Activated naive CD8-positive, alpha-beta T cell (primary cell): ENCODE measurements around the gene TSG101.

ENCODE experiments used
- H3K27ac Mint-ChIP-seq: one replicate; pipeline ENCODE4 v1.8.0; 2021; ENCODE audit warnings: mixed read lengths
- H3K27me3 Mint-ChIP-seq: one replicate; pipeline ENCODE4 v1.8.0; 2021; ENCODE audit warnings: mixed read lengths
- H3K36me3 Mint-ChIP-seq: one replicate; pipeline ENCODE4 v1.8.0; 2021; ENCODE audit warnings: mixed read lengths
- H3K4me1 Mint-ChIP-seq: one replicate; pipeline ENCODE4 v1.8.0; 2021; ENCODE audit warnings: low read depth, mixed read lengths
- H3K4me3 Mint-ChIP-seq: one replicate; pipeline ENCODE4 v1.8.0; 2021; ENCODE audit warnings: mild to moderate bottlenecking, mixed read lengths
- H3K9me3 Mint-ChIP-seq: one replicate; pipeline ENCODE4 v1.8.0; 2021; ENCODE audit warnings: low read depth, mixed read lengths

The TSG101 gene

GRCh38 chr11:18526521-18527296 lies at the start of gene TSG101:
TSS of gene TSG101 (minus strand) at chr11:18526942. CDS start at chr11:18526816, 126 bp downstream.
- Mint-ChIP-seq H3K27me3 (no peaks in the 10 kb centered on the region), H3K9me3 (no peaks in the 10 kb centered on the region), H3K4me3 (peak within 1 kb of the TSS; percentile 100), H3K27ac (peak within 1 kb of the TSS; percentile 100), H3K36me3 (peaks cover 4% of the 10 kb centered on the region), H3K4me1 (peaks cover 51% of the 10 kb centered on the region)

- peaks cover 5% of the 10 kb centered on the region for H3K4me1 Mint-ChIP-seq
- no peaks in the 10 kb centered on the region for H3K9me3 Mint-ChIP-seq
- H3K36me3 Mint-ChIP-seq: peaks cover 21% of the 10 kb centered on the region
- no peak overlapping the region for H3K27ac Mint-ChIP-seq
- H3K27me3 Mint-ChIP-seq: no peaks in the 10 kb centered on the region
- no peak overlapping the region for H3K4me3 Mint-ChIP-seq
These were observed 48.6 kb upstream of the TSG101 start for GRCh38 chr11:18575361-18575760.

- H3K36me3 Mint-ChIP-seq: peaks cover 3% of the 10 kb centered on the region
- H3K9me3 Mint-ChIP-seq: no peaks in the 10 kb centered on the region
These were observed 40.3 kb upstream of the TSG101 start for GRCh38 chr11:18567081-18567480.

GRCh38 chr11:18566406-18566805 lies 39.7 kb upstream of the TSG101 start:
- peaks cover 2% of the 10 kb centered on the region for H3K36me3 Mint-ChIP-seq
- H3K4me1 Mint-ChIP-seq: no peaks in the 10 kb centered on the region
- H3K27ac Mint-ChIP-seq: no peak overlapping the region
- no peaks in the 10 kb centered on the region for H3K9me3 Mint-ChIP-seq
- no peak overlapping the region for H3K4me3 Mint-ChIP-seq
- H3K27me3 Mint-ChIP-seq: no peaks in the 10 kb centered on the region

More at GRCh38 chr11:18567081-18567480, 40.3 kb upstream of the TSG101 start:
- H3K27ac Mint-ChIP-seq: no peak overlapping the region
- no peak overlapping the region for H3K4me3 Mint-ChIP-seq
- no peaks in the 10 kb centered on the region for H3K27me3 Mint-ChIP-seq
- H3K4me1 Mint-ChIP-seq: no peaks in the 10 kb centered on the region

GRCh38 chr11:18564149-18564548 lies 37.4 kb upstream of the TSG101 start:
- H3K27me3 Mint-ChIP-seq: no peaks in the 10 kb centered on the region
- H3K27ac Mint-ChIP-seq: no peak overlapping the region
- H3K4me3 Mint-ChIP-seq: no peak overlapping the region
- H3K9me3 Mint-ChIP-seq: no peaks in the 10 kb centered on the region
- H3K36me3 Mint-ChIP-seq: peaks cover 2% of the 10 kb centered on the region
- no peaks in the 10 kb centered on the region for H3K4me1 Mint-ChIP-seq

- Mint-ChIP-seq H3K27me3 (no peaks in the 10 kb centered on the region), H3K36me3 (peaks cover 3% of the 10 kb centered on the region), H3K27ac (no peak overlapping the region)
These were observed 36.5 kb upstream of the TSG101 start for GRCh38 chr11:18563090-18563730.

GRCh38 chr11:18548001-18548400 lies 21.3 kb upstream of the TSG101 start:
- Mint-ChIP-seq H3K27me3 (no peaks in the 10 kb centered on the region), H3K36me3 (peaks cover 5% of the 10 kb centered on the region), H3K27ac (no peak overlapping the region), H3K4me1 (no peaks in the 10 kb centered on the region), H3K9me3 (no peaks in the 10 kb centered on the region), H3K4me3 (no peak overlapping the region)

More at GRCh38 chr11:18563090-18563730, 36.5 kb upstream of the TSG101 start:
- no peaks in the 10 kb centered on the region for H3K9me3 Mint-ChIP-seq
- H3K4me1 Mint-ChIP-seq: no peaks in the 10 kb centered on the region
- H3K4me3 Mint-ChIP-seq: no peak overlapping the region

GRCh38 chr11:18540207-18541009 lies 13.7 kb upstream of the TSG101 start:
- Mint-ChIP-seq H3K27me3 (no peaks in the 10 kb centered on the region), H3K4me3 (no peak overlapping the region), H3K9me3 (no peaks in the 10 kb centered on the region), H3K36me3 (peaks cover 3% of the 10 kb centered on the region), H3K4me1 (no peaks in the 10 kb centered on the region), H3K27ac (no peak overlapping the region)

GRCh38 chr11:18536209-18536608 lies 9.5 kb upstream of the TSG101 start:
- Mint-ChIP-seq H3K36me3 (no peaks in the 10 kb centered on the region), H3K27me3 (no peaks in the 10 kb centered on the region), H3K4me1 (no peaks in the 10 kb centered on the region), H3K4me3 (no peak overlapping the region), H3K27ac (no peak overlapping the region), H3K9me3 (no peaks in the 10 kb centered on the region)

- Mint-ChIP-seq H3K27me3 (no peaks in the 10 kb centered on the region), H3K4me1 (peaks cover 1% of the 10 kb centered on the region), H3K27ac (no peak overlapping the region), H3K36me3 (no peaks in the 10 kb centered on the region), H3K4me3 (no peak overlapping the region), H3K9me3 (no peaks in the 10 kb centered on the region)
These were observed 7.5 kb upstream of the TSG101 start for GRCh38 chr11:18534245-18534644.

- peaks cover 7% of the 10 kb centered on the region for H3K4me1 Mint-ChIP-seq
- no peak overlapping the region for H3K4me3 Mint-ChIP-seq
- H3K27ac Mint-ChIP-seq: no peak overlapping the region
- no peaks in the 10 kb centered on the region for H3K36me3 Mint-ChIP-seq
- no peaks in the 10 kb centered on the region for H3K27me3 Mint-ChIP-seq
- no peaks in the 10 kb centered on the region for H3K9me3 Mint-ChIP-seq
These were observed 6.6 kb upstream of the TSG101 start for GRCh38 chr11:18533365-18533764.

GRCh38 chr11:18527512-18527911 lies 770 bp upstream of the TSG101 start:
- Mint-ChIP-seq H3K27me3 (no peaks in the 10 kb centered on the region), H3K4me3 (peak overlapping the region; percentile 100), H3K27ac (peak overlapping the region; percentile 100), H3K9me3 (no peaks in the 10 kb centered on the region), H3K4me1 (peaks cover 43% of the 10 kb centered on the region), H3K36me3 (peaks cover 4% of the 10 kb centered on the region)

- peaks cover 52% of the 10 kb centered on the region for H3K4me1 Mint-ChIP-seq
- H3K27me3 Mint-ChIP-seq: no peaks in the 10 kb centered on the region
These were observed 617 bp downstream of the TSG101 start for GRCh38 chr11:18526130-18526520.

GRCh38 chr11:18524248-18524647 lies 2.5 kb downstream of the TSG101 start:
- Mint-ChIP-seq H3K4me3 (peak overlapping the region; percentile 41), H3K9me3 (no peaks in the 10 kb centered on the region), H3K36me3 (peaks cover 4% of the 10 kb centered on the region), H3K27me3 (no peaks in the 10 kb centered on the region), H3K4me1 (peaks cover 63% of the 10 kb centered on the region), H3K27ac (no peak overlapping the region)

More at GRCh38 chr11:18526130-18526520, 617 bp downstream of the TSG101 start:
- Mint-ChIP-seq H3K36me3 (peaks cover 4% of the 10 kb centered on the region), H3K4me3 (peak overlapping the region; percentile 100), H3K9me3 (no peaks in the 10 kb centered on the region), H3K27ac (peak overlapping the region; percentile 100)

- Mint-ChIP-seq H3K4me1 (peaks cover 61% of the 10 kb centered on the region), H3K27ac (no peak overlapping the region), H3K36me3 (peaks cover 4% of the 10 kb centered on the region)
These were observed 3.7 kb downstream of the TSG101 start for GRCh38 chr11:18523084-18523483.

More at GRCh38 chr11:18523084-18523483, 3.7 kb downstream of the TSG101 start:
- no peaks in the 10 kb centered on the region for H3K9me3 Mint-ChIP-seq
- no peaks in the 10 kb centered on the region for H3K27me3 Mint-ChIP-seq
- no peak overlapping the region for H3K4me3 Mint-ChIP-seq
